Measurements from ENCODE around the gene USP38. TPM values are rescaled to one million over a fixed set of nuclear protein-coding genes. Genes with fewer than 3 reads are reported as not detected.

USP38 gene
- total and polyA plus RNA-seq, 4 experiments from 2014 or later, result 22.1 to 26.4 (median 26.0) TPM

- no peak for DNase-seq
- H3K4me1 Mint-ChIP-seq, result peaks cover 5 to 10% (median 7%) of the 10 kb centered on the region in 4 donors
- intact Hi-C loops (cut with micrococcal nuclease), result no loop called here
- H3K27ac ChIP-seq (ENCODE audit: low read depth, low read length), result no peak overlapping the region
- no peaks in the 10 kb centered on the region for H3K4me1 ChIP-seq (ENCODE audit: insufficient read depth, low read length)
- H3K27me3 Mint-ChIP-seq, result no peaks in the 10 kb centered on the region
- H3K9me3 Mint-ChIP-seq, result no peaks in the 10 kb centered on the region
- CTCF ChIA-PET (ENCODE audit: partially characterized antibody), result no interaction called here
- peaks cover 46% of the 10 kb centered on the region for H3K36me3 ChIP-seq (ENCODE audit: insufficient read depth, low read length)
- H3K36me3 Mint-ChIP-seq, result peaks cover 43 to 68% of the 10 kb centered on the region in 2 donors
- no peak overlapping the region for H3K4me3 Mint-ChIP-seq
- H3K27me3 ChIP-seq (ENCODE audit: insufficient read depth, low read length), result no peaks in the 10 kb centered on the region
- H3K27ac Mint-ChIP-seq, result peak overlapping the region in 1 of 7 donors; percentile 2
- H3K9me3 ChIP-seq (ENCODE audit: control insufficient read depth in 1 of 2, low read length in 2 of 2), result no peaks in the 10 kb centered on the region
- no peak overlapping the region for H3K4me3 ChIP-seq (ENCODE audit: low read length in 2 of 2)
- POLR2A ChIA-PET (ENCODE audit: partially characterized antibody), result no interaction called here
These were observed 22.8 kb downstream of the USP38 start for GRCh38 chr4:143207555-143207954.

DNA sequence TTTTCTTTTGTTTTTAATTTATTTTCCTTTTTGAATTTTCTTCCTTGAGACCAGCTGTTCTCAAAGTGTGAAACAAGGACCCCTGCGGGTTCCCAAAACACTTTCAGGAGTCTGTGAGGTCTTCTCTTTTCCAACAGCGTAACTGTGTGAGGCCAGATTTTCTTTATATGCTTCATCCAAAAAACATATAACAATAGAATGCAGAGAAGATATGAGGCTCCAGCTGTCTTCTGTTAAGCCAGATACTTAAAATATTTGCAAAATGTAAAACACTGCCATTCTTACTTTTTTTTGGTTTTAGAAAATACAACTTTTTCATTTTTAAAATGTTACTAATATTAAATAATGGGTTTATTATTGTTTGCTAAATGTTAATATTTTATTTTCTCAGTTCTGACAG lies 27.8 kb downstream of the USP38 start:
- ChIA-PET CTCF (ENCODE audit: partially characterized antibody) (no interaction called here), POLR2A (ENCODE audit: partially characterized antibody) (no interaction called here)
- Histone ChIP-seq H3K4me3 (ENCODE audit: low read length in 2 of 2) (no peak overlapping the region), H3K27me3 (ENCODE audit: insufficient read depth, low read length) (no peaks in the 10 kb centered on the region), H3K4me1 (ENCODE audit: insufficient read depth, low read length) (no peaks in the 10 kb centered on the region), H3K9me3 (ENCODE audit: control insufficient read depth in 1 of 2, low read length in 2 of 2) (no peaks in the 10 kb centered on the region), H3K36me3 (ENCODE audit: insufficient read depth, low read length) (peaks cover 27% of the 10 kb centered on the region), H3K27ac (ENCODE audit: low read depth, low read length) (no peak overlapping the region)
- H3K4me1 Mint-ChIP-seq, result peaks cover 3 to 16% (median 12%) of the 10 kb centered on the region in 4 donors
- intact Hi-C loops (cut with micrococcal nuclease), result no loop called here
- no peak overlapping the region for H3K27ac Mint-ChIP-seq
- H3K4me3 Mint-ChIP-seq, result no peak overlapping the region
- H3K27me3 Mint-ChIP-seq, result no peaks in the 10 kb centered on the region
- no peaks in the 10 kb centered on the region for H3K9me3 Mint-ChIP-seq
- no peak for DNase-seq
- H3K36me3 Mint-ChIP-seq, result peaks cover 30 to 57% of the 10 kb centered on the region in 2 donors

DNA sequence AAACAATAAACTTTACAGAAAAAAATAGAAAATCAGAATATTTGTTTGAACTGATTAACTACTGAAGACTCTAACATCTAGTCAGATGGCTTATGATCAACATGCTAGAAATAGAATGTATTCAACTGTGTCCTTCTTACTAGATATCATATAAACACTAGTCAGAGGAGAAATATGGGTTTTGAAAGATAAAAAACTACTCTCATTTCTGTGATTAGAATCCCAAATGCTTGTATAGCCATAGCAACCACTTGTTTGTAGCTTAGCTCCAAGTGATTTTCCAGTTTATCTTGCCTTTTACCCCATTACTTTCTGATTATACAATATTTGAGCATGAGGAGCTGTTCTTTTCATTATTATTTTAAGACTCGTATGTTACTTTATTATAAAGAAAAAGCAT lies 31.2 kb downstream of the USP38 start:
- H3K4me1 ChIP-seq (ENCODE audit: insufficient read depth, low read length), result no peaks in the 10 kb centered on the region
- CTCF ChIA-PET (ENCODE audit: partially characterized antibody), result no interaction called here
- H3K27ac ChIP-seq (ENCODE audit: low read depth, low read length), result no peak overlapping the region
- no peaks in the 10 kb centered on the region for H3K9me3 ChIP-seq (ENCODE audit: control insufficient read depth in 1 of 2, low read length in 2 of 2)
- no peaks in the 10 kb centered on the region for H3K9me3 Mint-ChIP-seq
- peaks cover 29 to 58% of the 10 kb centered on the region in 2 donors for H3K36me3 Mint-ChIP-seq
- intact Hi-C loops (cut with micrococcal nuclease), result no loop called here
- POLR2A ChIA-PET (ENCODE audit: partially characterized antibody), result no interaction called here
- H3K27me3 Mint-ChIP-seq, result no peaks in the 10 kb centered on the region
- no peaks in the 10 kb centered on the region for H3K27me3 ChIP-seq (ENCODE audit: insufficient read depth, low read length)
- peaks cover 29% of the 10 kb centered on the region for H3K36me3 ChIP-seq (ENCODE audit: insufficient read depth, low read length)
- DNase-seq, result no peak
- no peak overlapping the region for H3K4me3 Mint-ChIP-seq
- peaks cover 2 to 18% (median 12%) of the 10 kb centered on the region in 4 donors for H3K4me1 Mint-ChIP-seq
- H3K4me3 ChIP-seq (ENCODE audit: low read length in 2 of 2), result no peak overlapping the region
- no peak overlapping the region for H3K27ac Mint-ChIP-seq

GRCh38 chr4:143224255-143224654 lies 39.5 kb downstream of the USP38 start:
- H3K4me3 Mint-ChIP-seq, result no peak overlapping the region
- no peak overlapping the region for H3K4me3 ChIP-seq (ENCODE audit: low read length in 2 of 2)

GRCh38 chr4:143225167-143225566 lies 40.5 kb downstream of the USP38 start:
- CTCF ChIA-PET (ENCODE audit: partially characterized antibody), result no interaction called here
- H3K36me3 ChIP-seq (ENCODE audit: insufficient read depth, low read length), result peaks cover 10% of the 10 kb centered on the region
- Mint-ChIP-seq H3K4me3 (no peak overlapping the region), H3K4me1 (peaks cover 0 to 2% (median 0%) of the 10 kb centered on the region in 4 donors), H3K27me3 (no peaks in the 10 kb centered on the region), H3K36me3 (peaks cover 24 to 31% of the 10 kb centered on the region in 2 donors), H3K27ac (peak overlapping the region in 1 of 7 donors; percentile 32), H3K9me3 (no peaks in the 10 kb centered on the region)
- no peak overlapping the region for H3K4me3 ChIP-seq (ENCODE audit: low read length in 2 of 2)
- intact Hi-C loops (cut with micrococcal nuclease), result no loop called here
- H3K27ac ChIP-seq (ENCODE audit: low read depth, low read length), result no peak overlapping the region
- POLR2A ChIA-PET (ENCODE audit: partially characterized antibody), result no interaction called here
- H3K4me1 ChIP-seq (ENCODE audit: insufficient read depth, low read length), result no peaks in the 10 kb centered on the region
- DNase-seq, result no peak
- H3K27me3 ChIP-seq (ENCODE audit: insufficient read depth, low read length), result no peaks in the 10 kb centered on the region
- H3K9me3 ChIP-seq (ENCODE audit: control insufficient read depth in 1 of 2, low read length in 2 of 2), result no peaks in the 10 kb centered on the region

More at GRCh38 chr4:143224255-143224654, 39.5 kb downstream of the USP38 start:
- H3K9me3 Mint-ChIP-seq, result no peaks in the 10 kb centered on the region
- Histone ChIP-seq H3K27ac (ENCODE audit: low read depth, low read length) (no peak overlapping the region), H3K9me3 (ENCODE audit: control insufficient read depth in 1 of 2, low read length in 2 of 2) (no peaks in the 10 kb centered on the region), H3K36me3 (ENCODE audit: insufficient read depth, low read length) (peaks cover 12% of the 10 kb centered on the region), H3K4me1 (ENCODE audit: insufficient read depth, low read length) (no peaks in the 10 kb centered on the region), H3K27me3 (ENCODE audit: insufficient read depth, low read length) (no peaks in the 10 kb centered on the region)
- DNase-seq, result no peak
- peaks cover 28 to 36% of the 10 kb centered on the region in 2 donors for H3K36me3 Mint-ChIP-seq
- ChIA-PET CTCF (ENCODE audit: partially characterized antibody) (no interaction called here), POLR2A (ENCODE audit: partially characterized antibody) (no interaction called here)
- H3K4me1 Mint-ChIP-seq, result peaks cover 0 to 2% (median 0%) of the 10 kb centered on the region in 4 donors
- peak overlapping the region in 1 of 7 donors; percentile 36 for H3K27ac Mint-ChIP-seq
- H3K27me3 Mint-ChIP-seq, result no peaks in the 10 kb centered on the region
- intact Hi-C loops (cut with micrococcal nuclease), result no loop called here

DNA sequence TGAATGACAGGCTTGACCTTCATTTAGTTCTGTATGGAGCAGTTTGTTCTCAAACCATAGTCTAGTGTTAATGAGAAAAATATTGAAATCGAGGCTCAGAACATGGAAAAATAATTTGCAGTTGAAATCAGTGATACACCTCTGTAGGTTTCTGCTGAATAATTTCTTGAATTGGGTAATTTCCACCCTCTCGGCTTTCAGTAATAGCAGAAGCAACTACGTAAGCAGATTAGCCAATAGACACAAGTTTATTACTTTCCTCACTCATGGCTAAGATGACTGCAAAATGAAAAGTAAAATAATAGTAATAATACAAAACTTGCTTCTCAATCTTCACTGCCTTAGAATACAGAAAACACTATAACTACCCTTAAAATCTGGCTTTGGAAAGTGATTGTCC lies 46.0 kb downstream of the USP38 start:
- no peak for DNase-seq
- Histone ChIP-seq H3K36me3 (ENCODE audit: insufficient read depth, low read length) (no peaks in the 10 kb centered on the region), H3K27ac (ENCODE audit: low read depth, low read length) (no peak overlapping the region), H3K4me3 (ENCODE audit: low read length in 2 of 2) (no peak overlapping the region), H3K27me3 (ENCODE audit: insufficient read depth, low read length) (no peaks in the 10 kb centered on the region), H3K9me3 (ENCODE audit: control insufficient read depth in 1 of 2, low read length in 2 of 2) (no peaks in the 10 kb centered on the region), H3K4me1 (ENCODE audit: insufficient read depth, low read length) (no peaks in the 10 kb centered on the region)
- Mint-ChIP-seq H3K27me3 (no peaks in the 10 kb centered on the region), H3K27ac (no peak overlapping the region), H3K36me3 (peaks cover 0 to 1% of the 10 kb centered on the region in 2 donors), H3K4me1 (no peaks in the 10 kb centered on the region), H3K9me3 (no peaks in the 10 kb centered on the region), H3K4me3 (no peak overlapping the region)
- POLR2A ChIA-PET (ENCODE audit: partially characterized antibody), result no interaction called here
- intact Hi-C loops (cut with micrococcal nuclease), result no loop called here
- CTCF ChIA-PET (ENCODE audit: partially characterized antibody), result no interaction called here

DNA sequence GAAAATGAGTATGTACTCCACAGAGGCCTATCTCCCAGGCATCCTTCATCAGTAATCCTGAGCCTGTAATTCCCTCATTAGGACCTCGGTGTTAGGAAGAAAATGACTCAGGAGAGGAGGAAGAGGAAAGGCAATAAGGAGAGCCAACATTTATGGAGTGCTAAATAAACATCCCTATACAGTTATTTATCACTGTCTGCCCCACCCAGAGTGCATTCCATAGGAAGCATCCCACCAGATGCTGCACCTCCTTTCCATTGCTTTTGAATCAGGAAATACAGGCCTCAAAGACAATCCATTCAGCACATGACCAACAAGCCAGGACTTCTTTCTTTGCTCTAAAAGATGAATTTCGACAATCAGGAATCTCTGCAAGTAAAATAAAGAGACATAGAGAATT lies 47.6 kb downstream of the USP38 start:
- intact Hi-C loops (cut with micrococcal nuclease), result no loop called here
- no peaks in the 10 kb centered on the region for H3K4me1 Mint-ChIP-seq
- no peak overlapping the region for H3K4me3 Mint-ChIP-seq
- Histone ChIP-seq H3K36me3 (ENCODE audit: insufficient read depth, low read length) (no peaks in the 10 kb centered on the region), H3K4me1 (ENCODE audit: insufficient read depth, low read length) (no peaks in the 10 kb centered on the region), H3K9me3 (ENCODE audit: control insufficient read depth in 1 of 2, low read length in 2 of 2) (no peaks in the 10 kb centered on the region), H3K27ac (ENCODE audit: low read depth, low read length) (no peak overlapping the region), H3K27me3 (ENCODE audit: insufficient read depth, low read length) (no peaks in the 10 kb centered on the region), H3K4me3 (ENCODE audit: low read length in 2 of 2) (no peak overlapping the region)
- ChIA-PET POLR2A (ENCODE audit: partially characterized antibody) (no interaction called here), CTCF (ENCODE audit: partially characterized antibody) (interaction anchor here (1.0 kb wide), 1 partner anchor 11 kb away, joined by 3 read pairs; no protein-coding TSS in a partner anchor)
- H3K9me3 Mint-ChIP-seq, result no peaks in the 10 kb centered on the region
- H3K27me3 Mint-ChIP-seq, result no peaks in the 10 kb centered on the region
- no peaks in the 10 kb centered on the region for H3K36me3 Mint-ChIP-seq
- H3K27ac Mint-ChIP-seq, result no peak overlapping the region
- DNase-seq, result no peak

GRCh38 chr4:143234153-143234552 lies 49.4 kb downstream of the USP38 start:
- no peaks in the 10 kb centered on the region for H3K36me3 Mint-ChIP-seq
- no peak overlapping the region for H3K4me3 Mint-ChIP-seq
- Histone ChIP-seq H3K27me3 (ENCODE audit: insufficient read depth, low read length) (no peaks in the 10 kb centered on the region), H3K4me3 (ENCODE audit: low read length in 2 of 2) (no peak overlapping the region), H3K36me3 (ENCODE audit: insufficient read depth, low read length) (no peaks in the 10 kb centered on the region), H3K4me1 (ENCODE audit: insufficient read depth, low read length) (no peaks in the 10 kb centered on the region), H3K27ac (ENCODE audit: low read depth, low read length) (no peak overlapping the region), H3K9me3 (ENCODE audit: control insufficient read depth in 1 of 2, low read length in 2 of 2) (no peaks in the 10 kb centered on the region)
- H3K9me3 Mint-ChIP-seq, result no peaks in the 10 kb centered on the region
- no peak overlapping the region for H3K27ac Mint-ChIP-seq
- intact Hi-C loops (cut with micrococcal nuclease), result no loop called here
- H3K27me3 Mint-ChIP-seq, result no peaks in the 10 kb centered on the region
- H3K4me1 Mint-ChIP-seq, result no peaks in the 10 kb centered on the region
- POLR2A ChIA-PET (ENCODE audit: partially characterized antibody), result no interaction called here
- CTCF ChIA-PET (ENCODE audit: partially characterized antibody), result no interaction called here
- no peak for DNase-seq

All from CD4-positive, alpha-beta memory T cell (primary cell).